Measurements from ENCODE around the gene ATP11A.
"Not testable (repeated sequence)": the region's sequence is repeated elsewhere in the genome, so short reads cannot be mapped to it uniquely, and the experiment has no call there.

The ATP11A gene

GRCh38 chr13:112844879-112845278 lies 155.0 kb downstream of the ATP11A start:
- no peak for DNase-seq

DNA sequence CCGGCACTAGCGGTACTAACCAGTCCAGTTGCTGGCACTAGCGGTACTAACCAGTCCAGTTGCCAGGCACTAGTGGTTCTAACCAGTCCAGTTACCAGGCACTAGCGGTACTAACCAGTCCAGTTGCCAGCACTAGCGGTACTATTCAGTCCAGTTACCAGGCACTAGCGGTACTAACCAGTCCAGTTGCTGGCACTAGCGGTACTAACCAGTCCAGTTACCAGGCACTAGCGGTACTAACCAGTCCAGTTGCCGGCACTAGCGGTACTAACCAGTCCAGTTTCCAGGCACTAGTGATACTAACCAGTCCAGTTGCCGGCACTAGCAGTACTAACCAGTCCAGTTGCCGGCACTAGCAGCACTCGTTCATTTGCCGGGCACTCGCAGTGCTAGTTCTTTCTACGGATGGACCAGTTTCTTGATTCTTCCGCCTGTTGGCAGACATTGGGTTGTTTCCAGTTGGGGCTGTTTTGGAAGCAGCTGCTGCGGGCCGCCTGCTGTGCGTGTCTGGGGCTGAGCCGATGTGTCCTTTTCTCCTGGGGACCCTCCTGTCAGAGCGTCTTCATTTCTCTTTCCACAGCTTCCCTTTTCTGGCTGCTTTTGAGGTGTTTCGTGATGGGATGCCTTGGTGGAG lies 155.8 kb downstream of the ATP11A start:
- DNase-seq: no peak

DNA sequence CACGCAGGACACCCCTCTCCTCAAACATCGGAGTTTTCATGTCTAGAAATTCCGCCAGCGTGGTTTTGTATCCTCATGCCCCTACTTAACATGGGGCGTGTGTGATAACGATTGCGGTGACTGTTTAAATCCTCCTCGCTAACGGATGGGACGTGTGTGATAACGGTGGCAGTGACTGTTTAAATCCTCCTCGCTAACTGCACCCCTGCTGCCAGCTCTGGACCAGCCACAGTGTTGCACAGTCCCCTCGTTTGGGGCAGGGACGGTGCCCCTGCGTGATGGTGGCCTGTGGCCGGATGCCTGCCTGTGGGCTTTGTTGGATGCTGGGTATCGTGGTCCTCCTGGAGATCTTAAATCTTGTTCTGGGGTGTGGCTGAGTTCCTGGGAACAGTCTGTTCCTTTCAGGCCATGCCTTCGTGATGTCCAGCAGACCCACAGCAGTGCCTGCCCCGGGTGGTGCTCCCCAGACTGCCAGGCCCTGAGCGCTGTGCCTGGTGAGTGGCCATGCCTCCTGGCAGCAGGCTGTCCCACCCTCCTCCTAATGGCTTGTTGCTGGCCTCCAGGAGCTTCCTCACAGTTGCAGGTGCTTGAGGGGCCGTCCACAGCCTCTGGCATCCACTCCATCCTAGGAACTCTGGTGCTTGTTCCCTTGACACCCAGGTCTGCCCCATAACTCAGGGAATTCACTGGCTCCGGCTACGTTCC lies 156.7 kb downstream of the ATP11A start:
- no peak for DNase-seq

DNA sequence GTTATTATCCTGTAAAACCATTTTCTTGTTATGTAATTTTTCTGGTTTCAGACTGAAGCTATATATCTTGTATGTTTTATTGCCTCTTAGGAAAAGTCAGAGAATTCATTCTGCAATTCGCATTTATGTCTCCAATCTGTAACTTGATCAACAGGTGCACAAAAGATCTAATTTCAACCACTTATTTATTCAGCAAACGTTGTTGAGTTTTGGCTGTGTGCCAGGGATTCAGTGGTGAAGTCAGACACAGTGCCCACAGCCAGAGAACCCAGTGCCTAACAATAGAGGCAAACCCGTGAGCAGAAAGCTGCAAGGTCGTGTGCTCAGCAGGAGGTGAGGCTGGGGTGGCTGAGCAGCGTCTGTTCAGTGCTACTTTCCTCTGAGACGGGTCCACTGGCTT lies 159.7 kb downstream of the ATP11A start:
- no peak for DNase-seq

DNA sequence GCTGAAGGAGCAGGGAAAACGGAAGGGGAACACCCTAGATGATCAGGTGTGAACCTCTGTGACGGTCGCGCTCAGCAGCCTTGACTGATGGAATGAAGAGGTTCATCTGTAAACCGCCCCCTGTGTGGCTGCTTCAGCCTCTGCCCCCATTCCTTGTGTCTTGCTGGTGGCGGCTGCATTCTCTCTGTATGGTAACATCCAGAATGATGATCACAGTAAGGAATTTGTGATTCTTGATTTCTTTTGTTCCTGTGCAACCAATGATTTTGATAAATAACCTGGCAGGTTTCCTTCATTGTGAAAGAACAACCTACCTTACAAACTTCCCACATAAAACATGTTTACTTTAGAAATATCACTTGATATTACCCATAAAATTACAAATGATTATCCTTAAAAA lies 160.4 kb downstream of the ATP11A start:
- no peak for DNase-seq

- no peak for DNase-seq
Measured at GRCh38 chr13:112851107-112852038, 161.5 kb downstream of the ATP11A start.

DNA sequence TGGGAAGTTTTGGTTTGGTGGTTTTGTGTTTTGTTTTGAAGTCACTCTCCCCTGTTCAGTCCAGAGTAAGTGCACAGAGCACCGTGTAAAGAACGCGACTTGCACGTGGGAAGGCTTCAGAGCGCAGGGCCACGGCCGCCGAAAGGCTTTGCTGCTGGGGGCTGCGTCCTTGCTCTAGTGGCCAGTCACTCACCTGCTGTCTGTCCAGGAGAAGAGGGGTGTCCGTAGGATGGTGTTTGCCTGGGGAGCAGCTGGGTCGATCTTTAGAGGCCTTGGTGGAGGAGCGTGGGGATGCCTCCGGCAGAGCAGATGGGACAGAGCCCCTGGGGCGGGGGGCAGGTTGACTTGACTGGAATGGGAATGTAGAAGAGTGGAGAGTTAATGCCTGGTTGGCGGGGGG lies 162.6 kb downstream of the ATP11A start:
- no peak for DNase-seq

DNA sequence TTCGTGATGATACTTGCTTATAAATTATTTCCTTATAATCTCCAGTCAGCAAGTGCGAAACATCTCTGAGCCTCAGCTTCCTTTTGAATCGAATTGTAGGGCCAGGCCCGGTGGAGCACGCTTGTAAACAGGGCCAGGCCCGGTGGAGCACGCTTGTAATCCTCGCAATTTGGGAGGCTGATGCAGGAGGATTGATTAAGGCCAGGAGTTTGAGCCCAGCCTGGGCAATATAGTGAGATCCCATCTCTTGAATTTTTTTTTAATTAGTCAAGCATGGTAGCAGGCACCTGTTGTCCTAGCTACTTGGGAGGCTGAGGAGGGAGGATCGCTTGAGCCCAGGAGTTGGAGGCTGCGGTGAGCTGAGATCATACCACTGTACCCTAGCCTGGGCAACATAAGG lies 163.0 kb downstream of the ATP11A start:
- DNase-seq: no peak

DNA sequence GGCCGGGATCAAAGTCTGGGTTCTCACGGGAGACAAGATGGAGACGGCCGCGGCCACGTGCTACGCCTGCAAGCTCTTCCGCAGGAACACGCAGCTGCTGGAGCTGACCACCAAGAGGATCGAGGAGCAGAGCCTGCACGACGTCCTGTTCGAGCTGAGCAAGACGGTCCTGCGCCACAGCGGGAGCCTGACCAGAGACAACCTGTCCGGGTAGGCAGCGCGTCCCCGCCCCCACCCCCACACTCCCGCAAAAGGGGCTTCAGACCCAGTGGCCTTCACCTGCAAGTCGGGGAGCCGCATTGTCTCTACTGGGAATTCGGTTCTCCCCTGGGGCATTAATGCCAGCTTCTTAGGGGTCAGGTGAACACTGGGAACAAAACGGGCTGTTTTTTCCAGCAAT lies 164.5 kb downstream of the ATP11A start:
- DNase-seq: no peak

- no peak for DNase-seq
Measured at GRCh38 chr13:112855859-112856258, 166.0 kb downstream of the ATP11A start.

GRCh38 chr13:112857914-112858490 lies 168.2 kb downstream of the ATP11A start:
- no peak for DNase-seq

GRCh38 chr13:112859128-112859816 lies 169.4 kb downstream of the ATP11A start:
- DNase-seq: no peak

DNA sequence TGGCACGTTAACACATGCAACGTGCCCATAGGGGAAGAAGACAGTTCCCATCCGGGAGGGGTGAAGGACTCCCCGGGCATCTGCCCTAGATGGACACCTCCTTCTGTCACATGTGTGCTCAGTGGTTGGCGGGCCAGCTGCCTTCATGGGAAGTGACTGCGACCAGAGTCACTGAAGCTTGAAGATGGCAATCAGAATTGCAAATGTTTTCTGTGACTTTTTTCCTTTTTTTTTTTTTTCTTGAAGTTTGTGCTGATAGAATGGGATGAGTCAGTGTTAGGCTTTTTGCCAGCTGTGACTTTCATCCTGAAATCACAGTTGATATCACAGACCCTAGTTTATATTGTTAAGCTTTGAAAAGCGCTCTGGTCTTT lies 170.0 kb downstream of the ATP11A start:
- DNase-seq: peak; percentile 34

DNA sequence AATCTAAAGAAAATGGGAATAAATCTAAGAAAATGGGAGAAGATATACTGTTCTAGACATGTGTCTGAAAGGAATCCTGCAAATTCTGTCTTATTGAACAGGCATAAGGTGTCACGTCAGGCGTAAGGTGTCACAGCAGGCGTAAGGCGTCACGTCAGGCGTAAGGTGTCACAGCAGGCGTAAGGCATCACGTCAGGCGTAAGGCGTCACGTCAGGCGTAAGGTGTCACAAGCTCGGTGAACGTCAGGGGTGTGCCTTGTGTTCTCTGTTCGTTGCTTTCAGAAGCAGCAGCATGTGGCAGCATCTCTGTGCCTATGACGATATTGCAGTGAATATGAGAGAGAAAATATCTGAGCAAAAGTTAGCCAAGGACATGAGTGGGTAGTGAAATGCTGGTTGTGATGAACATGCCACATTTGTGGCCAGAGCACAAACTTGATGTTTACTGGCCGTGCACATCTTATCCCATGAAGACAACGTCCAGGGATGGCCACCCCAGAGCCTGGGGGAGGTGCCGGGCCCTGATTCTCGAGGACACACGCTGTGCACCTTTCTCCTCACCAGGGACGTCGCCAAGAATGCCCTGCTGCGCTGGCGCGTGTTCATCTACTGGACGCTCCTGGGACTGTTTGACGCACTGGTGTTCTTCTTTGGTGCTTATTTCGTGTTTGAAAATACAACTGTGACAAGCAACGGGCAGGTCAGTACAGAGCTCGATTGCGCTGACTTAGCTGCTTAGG lies 172.2 kb downstream of the ATP11A start:
- DNase-seq: no peak

DNA sequence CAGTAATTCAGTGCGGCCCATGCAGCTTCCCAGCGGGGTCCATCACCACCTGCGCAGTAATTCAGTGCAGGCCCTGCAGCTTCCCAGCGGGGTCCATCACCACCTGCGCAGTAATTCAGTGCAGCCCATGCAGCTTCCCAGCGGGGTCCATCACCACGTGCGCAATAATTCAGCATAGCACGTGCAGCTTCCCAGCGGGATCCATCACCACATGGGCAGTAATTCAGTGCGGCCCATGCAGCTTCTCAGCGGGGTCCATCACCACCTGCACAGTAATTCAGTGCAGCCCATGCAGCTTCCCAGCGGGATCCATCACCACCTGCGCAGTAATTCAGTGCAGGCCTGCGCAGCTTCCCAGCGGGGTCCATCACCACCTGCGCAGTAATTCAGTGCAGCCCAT lies 173.5 kb downstream of the ATP11A start:
- DNase-seq: not testable (repeated sequence)

GRCh38 chr13:112865478-112865877 lies 175.6 kb downstream of the ATP11A start:
- not testable (repeated sequence) for DNase-seq

DNA sequence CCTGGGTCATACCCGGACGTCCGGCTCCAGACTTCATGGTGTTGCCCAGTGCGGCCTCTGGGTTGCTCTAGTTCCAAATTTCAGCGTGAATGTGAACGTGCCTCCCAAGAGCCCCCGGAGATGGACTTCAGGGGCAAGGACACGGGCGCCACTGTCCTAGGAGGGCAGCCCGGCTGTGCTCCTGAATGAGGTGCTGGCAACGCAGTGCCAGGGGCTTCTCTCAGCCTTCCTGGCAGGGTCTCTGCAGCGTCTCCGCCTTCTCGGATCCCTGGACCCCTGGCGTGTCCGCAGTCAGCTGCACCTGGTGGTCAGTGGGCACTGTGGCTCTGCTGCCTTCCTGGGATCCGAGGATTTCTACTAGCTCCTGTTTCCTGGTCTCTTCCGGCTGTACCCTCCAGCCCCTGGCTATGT lies 177.5 kb downstream of the ATP11A start:
- DNase-seq: no peak

DNA sequence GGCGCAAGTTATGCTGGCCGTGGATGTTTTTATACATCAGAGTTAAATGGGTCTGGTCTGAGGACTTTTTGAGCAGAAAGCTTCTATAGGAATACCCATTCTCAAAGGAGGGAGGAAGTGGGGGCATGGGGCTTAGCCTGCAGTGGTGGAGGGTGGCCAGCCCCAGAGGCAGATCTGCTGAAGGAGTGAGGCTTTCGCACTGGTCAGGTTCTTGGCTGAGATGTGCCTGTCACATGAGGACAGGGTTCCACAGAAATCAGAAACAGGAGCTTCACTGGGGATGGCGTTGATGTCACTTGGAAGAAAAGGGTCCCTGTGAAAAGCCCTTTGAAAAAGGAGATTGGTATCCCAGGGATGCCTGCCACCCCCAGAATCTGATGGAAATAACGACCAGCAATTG lies 178.5 kb downstream of the ATP11A start:
- DNase-seq: no peak

- no peak for DNase-seq
Measured at GRCh38 chr13:112869202-112870050, 179.6 kb downstream of the ATP11A start.

DNA sequence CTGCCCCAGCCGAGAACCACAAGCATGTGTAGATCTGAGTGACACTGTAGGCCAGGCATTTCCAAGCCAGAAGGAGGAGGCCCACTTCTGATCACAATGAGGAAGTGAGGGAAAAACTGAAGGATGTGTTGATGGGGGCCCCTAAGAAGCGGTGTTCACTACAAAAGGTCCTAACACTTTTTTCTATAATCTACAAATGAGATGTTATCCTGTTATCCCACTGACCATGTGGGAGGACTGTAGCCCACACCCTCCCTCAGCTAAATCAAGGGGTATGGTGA lies 180.2 kb downstream of the ATP11A start:
- no peak for DNase-seq

- no peak for DNase-seq
Measured at GRCh38 chr13:112870737-112871287, 181.0 kb downstream of the ATP11A start.
